HG03135 (cell line): ENCODE results near the gene KCNK18.
"Not testable (repeated sequence)": the region's sequence is repeated elsewhere in the genome, so short reads cannot be mapped to it uniquely, and the experiment has no call there.

Source experiments
- ATAC-seq: cut with Tn5 transposase; IDR thresholded peaks from one replicate; pipeline ENCODE4 v1.9.1; 2021; ENCODE audit warnings: mild to moderate bottlenecking, moderate library complexity; ENCODE audit not compliant: unreplicated experiment

Gene KCNK18

DNA sequence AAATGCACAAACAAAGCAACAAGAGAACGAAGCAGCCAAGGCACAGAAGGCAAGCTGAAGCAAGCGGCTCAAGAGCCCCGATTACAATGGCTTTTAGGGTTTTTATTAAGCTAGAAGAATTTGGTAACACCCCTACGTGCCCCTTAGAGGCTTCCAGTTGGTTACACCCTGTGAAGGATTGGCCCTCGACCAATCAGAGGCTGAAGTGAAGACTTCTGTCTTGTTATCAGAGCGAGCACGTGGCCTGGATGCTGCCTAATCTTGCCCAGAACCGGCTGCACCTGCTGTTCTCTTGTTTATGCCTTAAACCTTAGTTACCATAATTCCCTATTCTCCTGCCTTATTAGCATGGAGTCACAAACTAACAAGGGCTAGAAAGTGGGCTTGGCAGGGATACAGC, 21.4 kb downstream of the KCNK18 start:
- no peak for ATAC-seq

DNA sequence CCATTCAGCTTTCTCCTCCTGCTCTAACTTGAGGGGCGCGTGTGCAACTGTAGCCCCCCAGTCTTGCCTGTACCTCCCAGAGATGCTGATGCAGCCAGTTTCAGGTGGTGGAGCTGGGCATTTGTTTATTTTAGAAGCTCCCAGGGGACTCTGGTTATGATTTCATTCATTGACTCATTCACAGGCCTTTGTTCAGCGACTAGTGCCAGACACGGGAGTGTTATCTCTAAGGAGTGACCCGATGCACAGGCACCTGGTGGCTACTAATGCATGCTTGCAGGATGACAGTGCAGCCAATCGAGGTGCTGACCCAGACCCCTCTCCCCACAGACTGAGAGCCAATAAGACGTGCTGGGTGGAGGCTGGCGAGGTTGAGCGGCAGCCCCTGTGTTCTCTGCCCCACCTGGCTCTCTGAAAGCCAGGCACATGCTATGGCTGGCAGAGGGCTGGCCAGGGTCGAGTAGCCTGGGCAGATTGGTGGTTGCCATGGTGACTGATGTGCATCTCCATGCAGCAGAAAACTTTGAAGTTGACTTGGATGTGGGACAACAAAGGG, 23.9 kb downstream of the KCNK18 start:
- ATAC-seq, result no peak

GRCh38 chr10:117222552-117222951, 25.3 kb downstream of the KCNK18 start:
- ATAC-seq, result no peak

- no peak for ATAC-seq
These were observed 25.8 kb downstream of the KCNK18 start for GRCh38 chr10:117222976-117223692.

DNA sequence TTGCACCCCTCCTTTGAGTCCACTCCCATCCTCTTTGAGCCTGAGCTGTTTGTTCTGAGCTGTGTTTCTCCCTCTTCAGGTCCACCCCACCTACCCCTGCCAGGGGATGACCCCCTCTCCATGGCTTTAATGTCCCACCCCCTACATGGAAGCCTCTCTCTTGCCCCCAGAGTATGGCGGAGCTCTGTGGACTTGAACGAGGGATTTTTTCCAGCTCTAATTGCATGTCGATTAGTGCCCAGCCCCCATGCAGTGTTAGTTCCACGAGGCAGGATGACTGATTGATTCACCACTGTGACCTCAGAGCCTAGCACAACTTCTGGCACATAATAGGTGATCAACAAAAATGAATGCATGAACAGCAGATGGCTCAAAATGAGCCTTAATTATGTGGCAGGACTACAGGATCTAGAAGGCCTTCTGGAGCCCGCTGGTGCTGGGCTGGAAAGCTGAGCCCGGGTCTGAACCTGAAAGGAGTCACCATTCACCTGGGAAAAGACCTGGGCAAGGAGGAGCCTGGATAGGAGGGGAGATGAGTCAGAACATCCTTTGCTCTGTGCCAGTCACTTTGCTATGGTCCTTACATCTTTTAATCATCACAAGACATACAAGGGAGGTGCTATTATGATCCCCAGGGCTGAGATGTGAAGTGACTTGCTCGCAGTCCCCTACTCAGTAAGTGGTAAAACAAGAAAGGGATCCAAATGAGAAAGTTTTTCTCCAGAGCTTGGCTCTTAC, 26.6 kb downstream of the KCNK18 start:
- ATAC-seq, result no peak

DNA sequence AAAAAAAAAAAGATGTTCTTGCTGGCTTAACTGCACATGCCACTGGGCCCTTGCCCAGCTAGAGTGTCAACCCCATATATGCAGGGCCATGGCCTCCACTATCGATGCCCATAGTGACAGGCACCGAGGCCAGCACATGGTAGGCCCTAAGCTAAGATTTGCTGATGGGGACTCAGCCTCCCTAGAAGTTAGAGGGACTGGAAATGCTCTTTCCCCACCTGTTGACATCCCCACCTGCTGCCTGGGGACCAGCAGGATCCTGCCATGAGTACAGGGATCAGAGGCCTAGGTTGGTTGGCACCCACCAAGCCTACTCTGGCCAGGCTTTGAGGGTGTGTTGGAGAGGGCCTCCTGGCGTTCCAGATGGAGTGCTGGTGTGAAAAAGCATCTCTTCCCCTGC, 27.6 kb downstream of the KCNK18 start:
- no peak for ATAC-seq

- no peak for ATAC-seq
These were observed 29.6 kb downstream of the KCNK18 start for GRCh38 chr10:117226813-117227451.

DNA sequence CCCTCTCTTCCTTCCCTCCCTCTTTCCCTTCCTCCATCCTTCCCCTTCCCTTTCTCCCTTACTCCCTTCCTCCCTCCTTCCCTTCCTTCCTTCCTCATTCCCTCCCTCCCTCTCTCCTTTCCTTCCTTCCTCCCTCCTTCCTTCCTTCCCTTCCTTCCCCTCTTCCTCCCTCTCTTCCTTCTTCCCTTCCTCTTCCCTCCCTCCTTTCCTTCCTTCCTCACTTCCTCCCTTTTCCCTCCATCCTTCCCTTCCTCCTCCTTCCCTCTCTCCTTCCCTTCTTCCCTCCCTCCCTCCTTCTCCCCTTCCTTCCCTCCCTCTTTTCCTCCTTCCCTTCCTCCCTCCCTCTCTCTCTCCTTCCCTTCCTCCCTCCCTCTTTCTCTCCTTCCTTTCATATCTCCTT, 30.9 kb downstream of the KCNK18 start:
- ATAC-seq, result no peak

DNA sequence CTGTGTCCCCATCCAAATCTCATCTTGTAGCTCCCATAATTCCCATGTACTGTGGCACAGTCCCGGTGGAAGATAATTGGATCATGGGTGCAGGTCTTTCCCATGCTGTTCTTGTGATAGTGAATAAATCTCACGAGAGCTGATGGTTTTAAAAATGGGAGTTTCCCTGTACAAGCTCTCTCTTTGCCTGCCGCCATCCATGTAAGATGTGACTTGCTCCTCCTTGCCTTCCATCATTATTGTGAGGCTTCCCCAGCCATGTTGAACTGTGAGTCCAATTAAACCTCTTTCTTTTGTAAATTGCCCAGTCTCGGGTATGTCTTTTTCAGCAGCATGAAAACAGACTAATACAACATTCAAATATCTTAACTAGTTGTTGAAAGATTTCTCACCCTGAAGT, 32.8 kb downstream of the KCNK18 start:
- not testable (repeated sequence) for ATAC-seq

DNA sequence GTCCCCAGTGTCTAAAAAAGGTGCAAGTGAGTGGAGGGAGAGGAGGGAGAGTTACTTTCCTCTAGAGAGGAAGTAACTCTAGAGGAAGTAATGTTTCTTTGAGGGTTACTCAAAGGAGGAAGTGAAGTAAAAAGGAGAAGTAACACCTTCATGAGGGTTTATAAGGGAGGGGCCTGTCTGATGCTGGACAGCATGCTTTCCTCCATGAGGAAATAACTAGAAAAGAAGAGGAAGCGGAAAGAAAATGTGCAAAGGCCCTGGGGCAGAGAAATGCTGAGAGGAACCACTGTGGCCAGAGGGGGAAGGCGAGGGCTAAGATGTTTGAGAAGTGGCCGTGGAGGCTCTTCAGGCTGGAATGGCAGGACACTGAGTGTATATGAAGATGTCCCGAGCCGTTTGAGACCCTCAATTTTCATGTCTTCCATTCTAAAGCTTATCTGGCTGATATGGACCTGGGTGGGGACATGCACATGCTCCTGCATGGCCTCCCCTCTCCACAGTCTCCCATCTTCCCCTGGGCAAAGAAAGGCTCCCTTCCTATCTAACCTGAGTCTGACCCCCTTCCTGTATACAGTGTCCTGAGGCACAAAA, 40.2 kb downstream of the KCNK18 start:
- no peak for ATAC-seq

DNA sequence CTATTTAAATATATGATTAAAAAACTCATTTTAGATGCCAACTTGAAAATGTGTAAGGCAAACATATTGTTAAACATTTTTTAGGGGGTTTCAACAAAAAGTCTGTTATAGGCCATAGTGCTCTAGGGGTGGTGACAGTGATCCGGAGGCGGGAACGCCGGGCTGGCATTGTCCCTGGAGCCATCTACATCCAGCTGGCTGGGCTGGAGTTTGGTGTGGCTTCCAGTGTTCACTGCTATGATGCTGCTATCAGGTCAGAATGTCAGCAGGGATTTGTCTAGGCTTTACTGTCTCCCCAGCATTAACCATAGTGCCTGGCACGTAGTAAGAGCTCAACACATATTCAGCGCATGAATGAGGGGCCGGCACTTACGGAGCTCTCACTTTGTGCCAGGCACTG, 41.8 kb downstream of the KCNK18 start:
- no peak for ATAC-seq

- no peak for ATAC-seq
These were observed 42.7 kb downstream of the KCNK18 start for GRCh38 chr10:117239721-117240620.

GRCh38 chr10:117240621-117241529, 43.6 kb downstream of the KCNK18 start, which contains the start of gene SLC18A2:
Gene SLC18A2 (plus strand): TSS chr10:117241114. CDS start chr10:117241694, 580 bp downstream.
- ATAC-seq, result no peak

GRCh38 chr10:117241541-117242462, 44.5 kb downstream of the KCNK18 start:
- no peak for ATAC-seq

DNA sequence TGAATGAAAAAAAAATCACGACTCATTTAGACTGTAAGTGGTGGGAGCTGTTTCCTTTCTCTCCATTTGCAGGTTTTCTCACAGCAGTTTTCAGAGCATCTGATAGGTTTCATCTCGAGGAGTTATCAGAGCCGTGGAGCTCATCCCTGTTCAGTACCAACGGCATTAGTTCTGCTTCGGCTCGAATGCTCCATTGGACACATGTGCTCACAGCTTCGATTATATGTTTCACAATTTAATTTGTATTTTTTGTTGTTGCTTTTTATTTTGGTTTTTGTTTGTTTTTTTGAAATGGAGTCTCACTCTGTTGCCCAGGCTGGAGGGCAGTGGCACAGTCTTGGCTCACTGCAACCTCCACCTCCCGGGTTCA, 45.2 kb downstream of the KCNK18 start:
- ATAC-seq, result no peak

DNA sequence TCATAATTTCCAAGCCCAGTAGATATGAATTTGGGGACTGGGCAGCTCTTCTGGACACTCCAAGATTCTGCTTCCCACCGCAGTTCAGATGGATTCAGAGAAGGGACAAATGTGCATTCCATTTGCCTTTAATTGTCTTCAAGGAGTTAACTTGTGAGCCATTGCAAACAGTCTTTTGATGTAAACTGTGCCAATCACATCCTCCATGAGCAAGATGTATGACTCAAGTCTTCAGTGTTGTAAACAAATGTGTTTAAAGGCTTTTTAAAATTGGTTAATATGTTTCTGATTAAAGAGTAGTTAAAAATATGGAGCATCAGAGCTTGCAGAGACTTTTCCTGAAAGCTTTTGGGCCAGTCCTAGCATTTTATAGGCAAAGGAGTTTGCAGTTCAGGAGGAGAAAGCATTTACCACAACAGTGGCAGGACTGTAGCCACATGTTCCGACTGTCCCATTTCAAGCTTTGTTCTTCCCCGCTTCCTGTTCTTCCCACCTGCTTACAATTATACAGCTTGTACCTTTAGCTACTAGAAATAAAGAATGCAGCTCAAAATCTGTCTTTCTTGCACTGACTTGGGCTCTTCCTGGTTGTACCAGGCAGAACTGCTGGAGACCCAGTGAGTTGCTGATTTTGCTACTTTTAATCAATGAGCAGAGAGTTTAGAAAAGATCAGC, 49.8 kb downstream of the KCNK18 start:
- no peak for ATAC-seq

DNA sequence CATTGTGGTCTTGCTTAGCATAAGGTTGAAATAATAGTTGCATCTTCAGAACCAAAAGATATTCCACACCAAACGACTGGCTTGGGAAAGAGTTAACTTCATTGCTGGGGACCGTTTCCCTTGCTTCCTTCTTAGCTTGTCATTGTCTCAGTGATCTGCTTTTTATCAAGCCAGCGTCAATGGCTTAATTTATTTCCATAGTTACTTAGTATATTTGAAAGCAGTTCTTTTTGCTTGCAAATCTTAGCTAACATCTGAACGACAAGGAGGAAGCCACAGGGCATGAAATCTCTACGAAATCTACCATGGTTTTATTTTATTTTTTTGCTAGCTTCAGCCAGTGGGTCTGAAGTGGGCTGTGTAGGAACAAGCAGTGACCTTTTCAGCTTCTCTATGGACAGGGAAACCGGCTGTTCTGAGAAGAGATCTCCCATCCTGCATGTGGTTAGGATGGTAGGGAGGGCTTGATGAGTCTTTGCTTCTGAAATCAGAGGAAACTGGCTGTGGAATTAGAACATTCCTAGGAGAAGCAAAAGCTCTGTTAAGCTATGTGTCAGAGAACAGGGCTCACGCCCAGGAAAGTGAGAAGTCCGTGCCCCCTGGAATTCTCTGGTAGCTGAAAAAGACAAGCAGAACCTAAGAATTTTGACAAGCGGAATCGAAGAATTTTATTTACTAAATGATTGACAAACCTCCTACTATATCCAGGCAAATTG, 51.6 kb downstream of the KCNK18 start:
- no peak for ATAC-seq
